Sigmoid colon (tissue), 4 donors: ENCODE data around the gene MIA2.

Experiments
- EP300 ChIP-seq, 4 donors: sonication (generic); formaldehyde crosslinking; IDR thresholded peaks; one replicate each; pipeline ENCODE4 v1.6.1; 2017; ENCODE audit warnings: antibody characterized with exemption in 4 of 4
- POLR2A ChIP-seq, 2 donors: fragments of 450-650 bp; IDR thresholded peaks; one replicate each; pipeline ENCODE4 v1.6.1; 2016; ENCODE audit warnings: antibody characterized with exemption in 2 of 2, mild to moderate bottlenecking in 2 of 2, moderate library complexity in 2 of 2
- POLR2AphosphoS5 ChIP-seq, 4 donors: sonication (generic); formaldehyde crosslinking; IDR thresholded peaks; one replicate each; pipeline ENCODE4 v1.6.1; 2017; ENCODE audit warnings: antibody characterized with exemption in 4 of 4
- TF ChIP-seq, protein P1 (sequence below), 4 experiments: fragments of 450-650 bp in 3 of 4; fragments of 200-600 bp in 1 of 4; IDR thresholded peaks; one replicate each; pipeline ENCODE4 v1.5.1; 2016 to 2019; ENCODE audit warnings: antibody characterized with exemption in 4 of 4, mild to moderate bottlenecking in 3 of 4, moderate library complexity in 2 of 4

DNA sequence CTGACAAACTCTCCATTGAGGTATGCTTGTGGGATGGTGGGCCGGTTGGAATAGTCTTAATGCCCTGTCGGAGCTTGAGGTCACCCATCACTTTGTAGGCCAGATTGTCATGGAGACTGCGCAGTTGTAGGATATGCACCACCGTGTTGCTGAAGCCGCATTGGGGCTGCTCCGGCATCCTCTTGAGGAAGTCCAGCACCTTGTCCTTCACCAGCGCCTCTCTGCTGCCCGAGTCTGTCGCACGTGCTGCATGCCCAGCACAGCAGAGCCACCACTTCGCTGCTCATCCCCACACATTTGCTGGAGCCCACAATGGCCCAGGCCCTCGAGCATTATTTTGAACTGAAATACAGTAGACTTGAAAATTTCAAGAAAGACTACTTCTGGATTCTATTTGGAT is 136.7 kb downstream of the MIA2 start:
- TF ChIP-seq POLR2A (IDR thresholded peaks at IDR 0.05), result no peak
- TF ChIP-seq, protein P1, sequence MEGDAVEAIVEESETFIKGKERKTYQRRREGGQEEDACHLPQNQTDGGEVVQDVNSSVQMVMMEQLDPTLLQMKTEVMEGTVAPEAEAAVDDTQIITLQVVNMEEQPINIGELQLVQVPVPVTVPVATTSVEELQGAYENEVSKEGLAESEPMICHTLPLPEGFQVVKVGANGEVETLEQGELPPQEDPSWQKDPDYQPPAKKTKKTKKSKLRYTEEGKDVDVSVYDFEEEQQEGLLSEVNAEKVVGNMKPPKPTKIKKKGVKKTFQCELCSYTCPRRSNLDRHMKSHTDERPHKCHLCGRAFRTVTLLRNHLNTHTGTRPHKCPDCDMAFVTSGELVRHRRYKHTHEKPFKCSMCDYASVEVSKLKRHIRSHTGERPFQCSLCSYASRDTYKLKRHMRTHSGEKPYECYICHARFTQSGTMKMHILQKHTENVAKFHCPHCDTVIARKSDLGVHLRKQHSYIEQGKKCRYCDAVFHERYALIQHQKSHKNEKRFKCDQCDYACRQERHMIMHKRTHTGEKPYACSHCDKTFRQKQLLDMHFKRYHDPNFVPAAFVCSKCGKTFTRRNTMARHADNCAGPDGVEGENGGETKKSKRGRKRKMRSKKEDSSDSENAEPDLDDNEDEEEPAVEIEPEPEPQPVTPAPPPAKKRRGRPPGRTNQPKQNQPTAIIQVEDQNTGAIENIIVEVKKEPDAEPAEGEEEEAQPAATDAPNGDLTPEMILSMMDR (IDR thresholded peaks at IDR 0.05), result no peak
- TF ChIP-seq EP300 (IDR thresholded peaks at IDR 0.05), result no peak
- TF ChIP-seq POLR2AphosphoS5 (IDR thresholded peaks at IDR 0.05), result no peak
